Activated T-cell treated with anti-CD3 and anti-CD28 coated beads, Interleukin-2, amount 50 U/mL, for 72 hours (primary cell): Measurements from ENCODE around the gene TMEM106B. TPM values are rescaled to one million over a fixed set of nuclear protein-coding genes. Genes with fewer than 3 reads are reported as not detected.
"Not testable (repeated sequence)": the region's sequence is repeated elsewhere in the genome, so short reads cannot be mapped to it uniquely, and the experiment has no call there.

Experiments
- ATAC-seq, 2 donors: fragments of 150-1000 bp; cut with Tn5 transposase; replicated peaks in 1 of 2; 2 replicates each; pipeline ENCODE4 v1.10.0; 2021; ENCODE audit warnings: moderate library complexity in 2 of 2, mild to moderate bottlenecking in 1 of 2
- DNase-seq, 2 donors: peaks; one replicate each; pipeline ENCODE4 v3.0.0; 2021 to 2022; ENCODE audit warnings: mixed read lengths in 1 of 2
- H3K27ac Mint-ChIP-seq: one replicate; pipeline ENCODE4 v1.8.0; 2022; ENCODE audit warnings: mild to moderate bottlenecking, moderate library complexity, mixed read lengths
- H3K27me3 Mint-ChIP-seq: one replicate; pipeline ENCODE4 v1.8.0; 2022; ENCODE audit warnings: low read depth, mixed read lengths
- H3K36me3 Mint-ChIP-seq, 2 donors: one replicate each; pipeline ENCODE4 v1.8.0; 2022; ENCODE audit warnings: mixed read lengths in 2 of 2, mild to moderate bottlenecking in 1 of 2; ENCODE audit not compliant: insufficient read depth in 2 of 2
- H3K4me1 Mint-ChIP-seq: one replicate; pipeline ENCODE4 v1.8.0; 2022; ENCODE audit warnings: low read depth, mixed read lengths
- H3K4me3 Mint-ChIP-seq, 2 donors: one replicate each; pipeline ENCODE4 v1.8.0; 2022; ENCODE audit warnings: mild to moderate bottlenecking in 2 of 2, mixed read lengths in 2 of 2, moderate library complexity in 2 of 2
- H3K9me3 Mint-ChIP-seq, 2 donors: one replicate each; pipeline ENCODE4 v1.8.0; 2022; ENCODE audit warnings: mixed read lengths in 2 of 2
- total RNA-seq, 2 donors: library from RNA; stranded (reverse); gene quantifications; one replicate each; pipeline ENCODE4 v1.2.3, GENCODE V29; 2022

The TMEM106B gene
- total RNA-seq, 2 donors from 2014 or later: 30.5 to 31.6 TPM

- peak; percentile 18 to 27 for ATAC-seq
- Mint-ChIP-seq H3K4me1 (peaks cover 37% of the 10 kb centered on the region), H3K9me3 (no peaks in the 10 kb centered on the region), H3K36me3 (peaks cover 0 to 3% of the 10 kb centered on the region in 2 donors), H3K27me3 (no peaks in the 10 kb centered on the region), H3K27ac (peak overlapping the region; percentile 94), H3K4me3 (peak overlapping the region; percentile 98 to 99)
- no peak for DNase-seq
Measured at GRCh38 chr7:12210179-12211053, 678 bp upstream of the TMEM106B start.

GRCh38 chr7:12211711-12212485, 804 bp downstream of the TMEM106B start:
- ATAC-seq (no peak), DNase-seq (no peak)
- Mint-ChIP-seq H3K9me3 (no peaks in the 10 kb centered on the region), H3K27me3 (no peaks in the 10 kb centered on the region), H3K4me3 (peak overlapping the region; percentile 98 to 99), H3K4me1 (peaks cover 43% of the 10 kb centered on the region), H3K36me3 (peaks cover 4 to 13% of the 10 kb centered on the region in 2 donors), H3K27ac (peak overlapping the region; percentile 99)

GRCh38 chr7:12217311-12217710, 6.2 kb downstream of the TMEM106B start:
- Mint-ChIP-seq H3K9me3 (no peaks in the 10 kb centered on the region), H3K27me3 (no peaks in the 10 kb centered on the region), H3K4me1 (peaks cover 57% of the 10 kb centered on the region), H3K36me3 (peaks cover 15 to 34% of the 10 kb centered on the region in 2 donors), H3K27ac (peak overlapping the region; percentile 66), H3K4me3 (peak overlapping the region in 1 of 2 donors; percentile 41)
- ATAC-seq (peak; percentile 51 to 84), DNase-seq (no peak)

GRCh38 chr7:12220389-12221046, 9.4 kb downstream of the TMEM106B start:
- Mint-ChIP-seq H3K27me3 (no peaks in the 10 kb centered on the region), H3K27ac (peak overlapping the region; percentile 12), H3K4me1 (peaks cover 52% of the 10 kb centered on the region), H3K4me3 (no peak overlapping the region), H3K9me3 (peaks cover 0 to under 1% of the 10 kb centered on the region in 2 donors), H3K36me3 (peaks cover 21 to 44% of the 10 kb centered on the region in 2 donors)
- DNase-seq (no peak), ATAC-seq (no peak)

GRCh38 chr7:12221414-12221813, 10.3 kb downstream of the TMEM106B start:
- Mint-ChIP-seq H3K4me1 (peaks cover 54% of the 10 kb centered on the region), H3K9me3 (peaks cover 0 to 2% of the 10 kb centered on the region in 2 donors), H3K27ac (peak overlapping the region; percentile 20), H3K4me3 (peak overlapping the region in 1 of 2 donors; percentile 4), H3K36me3 (peaks cover 26 to 48% of the 10 kb centered on the region in 2 donors), H3K27me3 (no peaks in the 10 kb centered on the region)
- DNase-seq: no peak
- no peak for ATAC-seq

GRCh38 chr7:12222889-12223579, 11.9 kb downstream of the TMEM106B start:
- DNase-seq (no peak), ATAC-seq (no peak)
- Mint-ChIP-seq H3K36me3 (peaks cover 19 to 35% of the 10 kb centered on the region in 2 donors), H3K4me1 (peaks cover 45% of the 10 kb centered on the region), H3K27me3 (no peaks in the 10 kb centered on the region), H3K9me3 (peaks cover 0 to 2% of the 10 kb centered on the region in 2 donors), H3K4me3 (peak overlapping the region in 1 of 2 donors; percentile 24), H3K27ac (peak overlapping the region; percentile 96)

- H3K4me3 Mint-ChIP-seq, H3K9me3 Mint-ChIP-seq, H3K27me3 Mint-ChIP-seq, H3K27ac Mint-ChIP-seq, DNase-seq, ATAC-seq: not testable (repeated sequence)
- H3K36me3 Mint-ChIP-seq: peaks cover 15 to 27% of the 10 kb centered on the region in 2 donors
- H3K4me1 Mint-ChIP-seq: peaks cover 45% of the 10 kb centered on the region
Measured at GRCh38 chr7:12225017-12225416, 13.9 kb downstream of the TMEM106B start.

GRCh38 chr7:12226756-12227155, 15.7 kb downstream of the TMEM106B start:
- Mint-ChIP-seq H3K4me1 (peaks cover 32% of the 10 kb centered on the region), H3K27me3 (no peaks in the 10 kb centered on the region), H3K36me3 (peaks cover 13 to 23% of the 10 kb centered on the region in 2 donors), H3K9me3 (peaks cover 0 to 2% of the 10 kb centered on the region in 2 donors), H3K4me3 (no peak overlapping the region), H3K27ac (no peak overlapping the region)
- DNase-seq (no peak), ATAC-seq (no peak)

- peaks cover 13 to 23% of the 10 kb centered on the region in 2 donors for H3K36me3 Mint-ChIP-seq
- no peak for ATAC-seq
- no peak for DNase-seq
- H3K27me3 Mint-ChIP-seq: no peaks in the 10 kb centered on the region
- H3K9me3 Mint-ChIP-seq: peaks cover 0 to 2% of the 10 kb centered on the region in 2 donors
- peaks cover 19% of the 10 kb centered on the region for H3K4me1 Mint-ChIP-seq
- H3K4me3 Mint-ChIP-seq: no peak overlapping the region
- no peak overlapping the region for H3K27ac Mint-ChIP-seq
Measured at GRCh38 chr7:12228024-12228423, 16.9 kb downstream of the TMEM106B start.

GRCh38 chr7:12229046-12229445, 18.0 kb downstream of the TMEM106B start:
- DNase-seq: no peak
- Mint-ChIP-seq H3K4me3 (no peak overlapping the region), H3K4me1 (peaks cover 11% of the 10 kb centered on the region), H3K36me3 (peaks cover 13 to 24% of the 10 kb centered on the region in 2 donors), H3K9me3 (peaks cover 0 to 2% of the 10 kb centered on the region in 2 donors), H3K27me3 (no peaks in the 10 kb centered on the region), H3K27ac (no peak overlapping the region)
- no peak for ATAC-seq

GRCh38 chr7:12231097-12231496, 20.0 kb downstream of the TMEM106B start:
- Mint-ChIP-seq H3K27ac (no peak overlapping the region), H3K4me3 (no peak overlapping the region), H3K9me3 (no peaks in the 10 kb centered on the region), H3K36me3 (peaks cover 4 to 6% of the 10 kb centered on the region in 2 donors), H3K27me3 (no peaks in the 10 kb centered on the region), H3K4me1 (peaks cover 15% of the 10 kb centered on the region)
- ATAC-seq: no peak
- no peak for DNase-seq

GRCh38 chr7:12233175-12233574, 22.1 kb downstream of the TMEM106B start:
- DNase-seq (no peak), ATAC-seq (no peak)
- no peak overlapping the region for H3K27ac Mint-ChIP-seq
- H3K4me1 Mint-ChIP-seq: peaks cover 10% of the 10 kb centered on the region
- H3K27me3 Mint-ChIP-seq: no peaks in the 10 kb centered on the region
- no peak overlapping the region for H3K4me3 Mint-ChIP-seq
- peaks cover 0 to 2% of the 10 kb centered on the region in 2 donors for H3K9me3 Mint-ChIP-seq
- H3K36me3 Mint-ChIP-seq: peaks cover 4 to 8% of the 10 kb centered on the region in 2 donors
